ENCODE results near the gene GCNT1. TPM values are rescaled to one million over a fixed set of nuclear protein-coding genes. Genes with fewer than 3 reads are reported as not detected.

Gene GCNT1
- total RNA-seq, 2 donors from 2014 or later, result 3.1 to 3.8 TPM

- intact Hi-C loops (cut with DNase I), result loop anchor here (2.0 to 10.0 kb wide), 3 partner anchors 259 to 706 kb away; no protein-coding TSS in a partner anchor
- Histone ChIP-seq H3K27me3 (replicated peaks; ENCODE audit: insufficient read depth) (no peaks in the 10 kb centered on the region), H3K27ac (no peak overlapping the region), H3K4me1 (replicated peaks) (no peaks in the 10 kb centered on the region), H3K4me3 (no peak overlapping the region), H3K9me3 (no peaks in the 10 kb centered on the region), H3K36me3 (no peaks in the 10 kb centered on the region)
- no peak for DNase-seq (ENCODE audit: low spot score)
- TF ChIP-seq POLR2AphosphoS5 (IDR thresholded peaks at IDR 0.05) (no peak), CTCF (IDR thresholded peaks at IDR 0.05) (no peak), POLR2A (IDR thresholded peaks at IDR 0.05) (no peak)
Observed at GRCh38 chr9:76445976-76446375, 13.0 kb upstream of the GCNT1 start.

- intact Hi-C loops (cut with DNase I), result loop anchor here (5.0 to 10.0 kb wide), 2 partner anchors 546 to 704 kb away; no protein-coding TSS in a partner anchor
- WGBS, result 88% methylated on average over 2 of the region's 2 CpGs
- no peaks in the 10 kb centered on the region for H3K27me3 ChIP-seq (replicated peaks; ENCODE audit: insufficient read depth)
- TF ChIP-seq CTCF (IDR thresholded peaks at IDR 0.05), result no peak
- no peak for TF ChIP-seq POLR2AphosphoS5 (IDR thresholded peaks at IDR 0.05)
- H3K9me3 ChIP-seq, result no peaks in the 10 kb centered on the region
- no peak overlapping the region for H3K4me3 ChIP-seq
- no peak overlapping the region for H3K27ac ChIP-seq
- H3K4me1 ChIP-seq (replicated peaks), result no peaks in the 10 kb centered on the region
- no peaks in the 10 kb centered on the region for H3K36me3 ChIP-seq
- DNase-seq (ENCODE audit: low spot score), result no peak
Observed at GRCh38 chr9:76448501-76448900, 10.5 kb upstream of the GCNT1 start.

- Histone ChIP-seq H3K4me1 (replicated peaks) (no peaks in the 10 kb centered on the region), H3K4me3 (no peak overlapping the region), H3K9me3 (no peaks in the 10 kb centered on the region), H3K36me3 (no peaks in the 10 kb centered on the region), H3K27me3 (replicated peaks; ENCODE audit: insufficient read depth) (no peaks in the 10 kb centered on the region), H3K27ac (no peak overlapping the region)
- no peak for TF ChIP-seq CTCF (IDR thresholded peaks at IDR 0.05)
- TF ChIP-seq POLR2A (IDR thresholded peaks at IDR 0.05), result no peak
- TF ChIP-seq POLR2AphosphoS5 (IDR thresholded peaks at IDR 0.05), result no peak
- 60% methylated on average over 1 of the region's 1 CpG for WGBS
- intact Hi-C loops (cut with DNase I), result loop anchor here (10.0 kb wide), 1 partner anchor 76 kb away; no protein-coding TSS in a partner anchor
- no peak for DNase-seq (ENCODE audit: low spot score)
Observed at GRCh38 chr9:76451234-76451633, 7.7 kb upstream of the GCNT1 start.

- Histone ChIP-seq H3K27ac (no peak overlapping the region), H3K27me3 (replicated peaks; ENCODE audit: insufficient read depth) (no peaks in the 10 kb centered on the region), H3K9me3 (no peaks in the 10 kb centered on the region), H3K4me3 (no peak overlapping the region), H3K36me3 (no peaks in the 10 kb centered on the region), H3K4me1 (replicated peaks) (no peaks in the 10 kb centered on the region)
- TF ChIP-seq CTCF (IDR thresholded peaks at IDR 0.05) (no peak), POLR2A (IDR thresholded peaks at IDR 0.05) (no peak), POLR2AphosphoS5 (IDR thresholded peaks at IDR 0.05) (no peak)
- 62% methylated on average over 1 of the region's 1 CpG for WGBS
- intact Hi-C loops (cut with DNase I), result loop anchor here (10.0 kb wide), 1 partner anchor 78 kb away; no protein-coding TSS in a partner anchor
- DNase-seq (ENCODE audit: low spot score), result no peak
Observed at GRCh38 chr9:76452839-76453238, 6.1 kb upstream of the GCNT1 start.

GRCh38 chr9:76453785-76454184, 5.2 kb upstream of the GCNT1 start:
- H3K27ac ChIP-seq, result no peak overlapping the region
- no peak for TF ChIP-seq POLR2A (IDR thresholded peaks at IDR 0.05)
- TF ChIP-seq POLR2AphosphoS5 (IDR thresholded peaks at IDR 0.05), result no peak
- TF ChIP-seq CTCF (IDR thresholded peaks at IDR 0.05), result no peak
- no peaks in the 10 kb centered on the region for H3K4me1 ChIP-seq (replicated peaks)
- H3K36me3 ChIP-seq, result no peaks in the 10 kb centered on the region
- H3K27me3 ChIP-seq (replicated peaks; ENCODE audit: insufficient read depth), result no peaks in the 10 kb centered on the region
- no peak for DNase-seq (ENCODE audit: low spot score)
- H3K9me3 ChIP-seq, result no peaks in the 10 kb centered on the region
- 76% methylated on average over 4 of the region's 4 CpGs for WGBS
- intact Hi-C loops (cut with DNase I), result loop anchor here (10.0 kb wide), 1 partner anchor 79 kb away; no protein-coding TSS in a partner anchor
- no peak overlapping the region for H3K4me3 ChIP-seq

Measured in prostate gland (tissue), 2 donors.